Stimulated activated CD4-positive, alpha-beta T cell treated with anti-CD3 and anti-CD28 coated beads, Interleukin-15, amount 100 ng/mL, for 24 hours (primary cell): ENCODE measurements around the gene PLXND1.
A peak's percentile ranks its signal among the peaks of the same experiment; 100 is the strongest.
"Not testable (repeated sequence)": the region's sequence is repeated elsewhere in the genome, so short reads cannot be mapped to it uniquely, and the experiment has no call there.

ENCODE experiments used
- DNase-seq: peaks from one replicate; pipeline ENCODE4 v3.0.0-alpha.2; 2020

The PLXND1 gene

GRCh38 chr3:129560911-129561594, 45.4 kb downstream of the PLXND1 start:
- DNase-seq, result no peak

GRCh38 chr3:129560269-129560787, 46.1 kb downstream of the PLXND1 start:
- no peak for DNase-seq

DNA sequence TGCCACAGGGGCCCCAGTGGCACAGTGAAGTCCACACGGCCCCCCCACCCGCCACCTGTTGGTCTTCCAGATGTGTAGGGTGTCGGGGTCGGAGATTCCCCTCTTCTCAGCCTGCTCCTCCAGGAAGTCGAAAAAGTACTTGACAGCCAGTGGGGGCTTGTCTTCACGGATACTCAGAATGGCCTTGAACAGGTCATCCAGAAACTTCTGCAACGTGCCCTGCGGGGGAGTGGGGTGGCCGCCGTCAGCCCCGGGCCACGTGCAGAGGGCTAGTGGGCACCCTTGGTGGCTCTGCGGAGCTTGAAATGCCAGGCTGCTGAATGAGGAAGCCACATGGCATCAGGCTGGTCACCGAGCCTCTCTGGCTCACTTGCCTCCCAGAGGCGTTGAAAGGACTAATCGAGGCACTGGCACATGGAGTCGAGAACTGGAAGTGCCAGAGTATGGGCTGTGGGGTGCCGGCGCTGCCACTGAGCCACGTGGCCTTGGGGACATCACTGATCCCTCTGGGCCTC, 46.9 kb downstream of the PLXND1 start:
- no peak for DNase-seq

GRCh38 chr3:129558772-129559564, 47.5 kb downstream of the PLXND1 start:
- DNase-seq, result no peak

GRCh38 chr3:129558081-129558771, 48.2 kb downstream of the PLXND1 start:
- DNase-seq, result no peak

DNA sequence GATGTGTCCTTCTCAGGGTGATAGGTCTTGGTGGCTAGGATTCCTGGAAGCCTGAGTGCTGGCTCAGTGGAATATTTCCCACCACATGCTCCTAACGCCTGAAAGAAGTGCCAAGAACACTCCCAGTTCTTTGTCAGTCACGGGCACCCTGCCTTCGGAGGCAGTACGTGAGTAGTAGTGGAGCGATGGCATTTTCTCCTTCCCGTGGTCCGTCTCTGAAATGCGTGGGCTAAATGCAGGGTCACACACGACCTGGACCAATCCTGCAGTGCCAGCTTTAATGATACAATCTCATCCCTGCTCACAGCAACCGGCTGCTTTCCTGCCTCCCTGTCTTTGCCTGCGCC, 49.0 kb downstream of the PLXND1 start:
- DNase-seq, result no peak

DNA sequence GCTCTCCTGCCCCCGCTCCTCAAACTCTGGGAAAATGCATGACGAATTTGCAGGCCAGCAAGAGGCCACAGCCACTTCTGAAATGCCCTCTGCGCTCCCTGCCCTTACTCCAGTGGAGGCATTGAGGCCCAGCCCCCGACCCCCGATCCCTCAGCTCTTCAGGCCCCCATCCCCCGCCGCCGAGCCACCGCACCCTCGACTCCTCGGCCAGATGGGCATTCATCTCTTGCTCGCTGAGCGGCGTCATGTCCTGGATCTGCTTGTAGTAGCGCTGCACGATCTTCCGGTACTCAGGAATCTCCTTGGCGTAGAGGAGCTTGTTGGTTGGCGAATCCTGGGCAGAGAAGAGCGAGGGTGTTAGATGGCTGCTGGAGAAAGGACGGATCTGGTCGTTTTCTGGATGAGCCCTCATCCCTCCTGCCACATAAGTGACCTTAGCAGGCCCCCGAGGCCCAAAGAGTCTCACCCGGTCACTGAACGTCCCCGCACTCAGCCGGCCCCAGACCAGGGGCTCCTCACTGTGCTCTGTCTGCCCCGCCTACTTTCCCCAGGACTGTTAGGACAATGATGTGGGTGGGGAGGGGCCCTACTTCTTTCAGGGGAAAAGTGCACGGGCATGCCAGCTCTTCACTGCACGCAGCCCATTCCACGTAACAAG, 49.5 kb downstream of the PLXND1 start:
- DNase-seq, result no peak

GRCh38 chr3:129556358-129556695, 50.1 kb downstream of the PLXND1 start:
- DNase-seq, result no peak

DNA sequence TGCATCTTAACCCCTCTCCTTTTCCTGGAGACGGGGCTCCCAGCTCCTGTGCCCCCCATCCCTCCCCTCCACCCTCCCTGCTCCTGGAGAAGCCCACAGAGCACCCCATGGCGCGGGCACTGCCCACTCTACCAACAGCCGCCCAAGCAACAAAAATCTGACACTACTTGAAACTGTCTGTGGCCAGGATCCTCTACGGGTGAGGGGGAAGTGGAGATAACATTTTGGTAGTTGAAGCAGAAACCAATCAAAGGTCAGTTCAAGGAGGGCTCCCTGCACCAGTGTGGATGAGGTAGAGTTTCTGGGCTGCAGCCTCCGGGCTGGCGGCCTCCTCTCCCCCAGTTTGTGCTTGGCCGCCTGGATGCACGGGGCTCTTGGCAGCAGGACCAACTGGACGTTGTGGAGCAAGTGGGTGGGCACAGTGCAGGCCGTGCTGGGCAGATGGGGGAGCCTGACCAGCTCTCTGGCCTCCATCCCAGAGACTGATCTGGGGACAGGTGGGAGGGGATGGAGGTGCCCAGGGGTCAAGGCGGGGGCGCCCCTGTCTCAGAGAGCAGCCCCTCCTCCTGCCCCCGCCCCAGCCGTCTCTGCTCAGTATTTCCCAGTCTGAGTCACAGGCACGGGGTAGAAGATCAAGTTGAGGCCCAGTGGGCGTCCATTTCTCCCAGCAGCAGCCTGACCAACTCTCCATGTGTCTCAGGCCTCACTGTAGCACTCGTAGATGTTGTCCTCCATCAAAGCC, 50.7 kb downstream of the PLXND1 start:
- DNase-seq, result no peak

DNA sequence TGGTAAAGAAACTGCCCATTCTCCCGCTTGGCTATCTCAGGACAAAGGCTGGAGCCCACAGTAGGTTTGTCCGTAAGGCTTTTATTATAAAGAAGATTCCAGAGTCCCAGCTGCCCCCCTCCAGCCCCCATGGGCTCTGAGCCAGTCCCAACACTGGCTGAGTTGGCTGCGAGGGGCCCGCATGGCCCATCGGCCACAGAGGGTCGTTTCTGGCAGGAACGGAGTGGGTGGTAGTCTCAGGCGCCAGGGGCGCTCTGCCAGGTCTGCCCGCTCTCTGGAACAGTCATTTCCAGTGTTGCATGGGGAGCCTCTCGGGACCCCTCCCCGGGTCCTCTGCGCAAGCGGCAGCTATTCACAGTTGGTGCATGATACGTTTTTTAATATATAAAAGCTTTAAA, 51.3 kb downstream of the PLXND1 start:
- DNase-seq, result no peak

DNA sequence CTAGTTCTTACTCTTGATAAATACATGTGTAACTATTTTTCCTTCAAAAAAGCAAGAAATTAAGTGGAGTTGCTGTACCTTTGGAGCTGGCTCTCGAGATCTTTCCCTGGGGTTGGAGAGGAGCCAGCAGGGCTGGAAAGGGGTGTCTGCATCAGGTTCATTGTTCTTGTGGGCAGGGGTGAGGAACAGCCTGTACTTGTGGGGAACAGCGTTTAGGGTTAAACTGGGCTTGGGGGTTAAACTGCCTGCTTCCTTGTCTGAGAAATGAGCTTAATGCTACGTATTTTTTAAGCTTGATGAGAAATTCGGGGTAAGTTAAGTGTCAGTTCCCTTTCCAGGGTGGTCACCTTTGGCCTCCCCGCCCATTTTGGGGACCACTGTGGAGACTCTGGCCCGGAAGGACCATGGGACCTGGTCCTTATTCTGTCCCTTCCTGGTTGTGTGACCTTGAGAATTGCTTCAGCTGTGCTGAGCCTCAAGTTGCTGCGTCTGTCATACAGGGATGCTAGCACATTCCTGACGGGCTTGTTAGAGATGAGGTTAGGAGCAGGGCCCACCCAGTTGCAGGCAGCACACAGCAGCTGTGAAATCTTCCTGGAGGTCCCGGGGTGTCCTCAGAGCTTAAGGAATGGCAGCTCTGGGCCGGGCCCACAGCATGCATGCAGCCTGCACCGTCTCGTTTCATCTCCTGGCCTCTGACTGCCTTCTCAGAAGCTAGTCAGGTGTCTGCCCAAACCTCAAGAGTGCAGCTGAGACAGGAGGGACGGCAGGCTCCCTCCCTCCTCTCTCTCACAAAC, 51.9 kb downstream of the PLXND1 start:
- no peak for DNase-seq

DNA sequence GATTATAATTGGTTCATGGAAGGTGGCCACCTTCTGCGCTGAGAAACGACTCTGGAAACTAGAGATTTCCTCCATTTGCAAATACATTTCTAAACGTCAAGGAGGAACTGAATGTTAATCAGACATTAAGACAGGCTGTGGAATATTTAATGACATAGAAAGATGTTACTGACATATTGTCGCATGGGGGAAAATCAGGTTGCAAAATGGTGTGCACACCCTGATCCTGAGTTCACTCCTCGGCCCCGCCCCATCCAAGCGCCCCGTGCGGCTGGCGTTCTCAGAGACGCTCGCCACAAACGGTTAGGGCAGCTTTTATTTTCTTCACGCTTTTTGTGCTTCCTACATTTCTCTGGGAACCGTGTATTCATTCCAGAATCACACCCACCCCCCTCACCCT, 52.8 kb downstream of the PLXND1 start:
- peak; percentile 30 for DNase-seq

GRCh38 chr3:129553171-129553570, 53.3 kb downstream of the PLXND1 start:
- no peak for DNase-seq

GRCh38 chr3:129552287-129553050, 54.0 kb downstream of the PLXND1 start:
- no peak for DNase-seq

- DNase-seq, result no peak
These were observed 56.7 kb downstream of the PLXND1 start for GRCh38 chr3:129549805-129550204.

DNA sequence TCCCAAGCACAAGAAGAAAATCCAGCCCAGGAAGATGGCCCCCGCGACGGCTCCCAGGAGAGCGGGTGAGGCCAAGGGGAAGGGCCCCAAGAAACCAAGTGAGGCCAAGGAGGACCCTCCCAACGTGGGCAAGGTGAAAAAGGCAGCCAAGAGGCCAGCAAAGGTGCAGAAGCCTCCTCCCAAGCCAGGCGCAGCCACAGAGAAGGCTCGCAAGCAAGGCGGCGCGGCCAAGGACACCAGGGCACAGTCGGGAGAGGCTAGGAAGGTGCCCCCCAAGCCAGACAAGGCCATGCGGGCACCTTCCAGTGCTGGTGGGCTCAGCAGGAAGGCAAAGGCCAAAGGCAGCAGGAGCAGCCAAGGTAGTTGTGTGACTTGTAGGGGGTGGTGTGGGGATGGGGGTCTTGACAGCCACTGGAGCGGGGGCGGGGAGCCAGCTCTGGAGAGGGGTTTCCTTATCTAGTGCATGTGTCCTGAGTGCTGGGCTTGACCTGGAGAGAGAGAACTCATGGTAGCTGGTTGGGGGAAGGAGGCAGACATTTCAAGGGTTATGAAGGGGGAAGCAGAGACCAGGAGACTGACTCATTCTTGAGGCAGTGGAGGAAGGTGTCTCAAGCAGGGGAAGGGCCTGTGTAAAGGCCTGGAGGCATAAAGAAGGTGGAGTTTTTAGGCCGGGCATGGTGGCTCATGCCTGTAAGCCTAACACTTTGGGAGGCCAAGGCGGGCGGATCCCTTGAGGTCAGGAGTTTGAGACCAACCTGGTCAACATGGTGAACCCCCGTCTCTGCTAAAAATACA, 57.3 kb downstream of the PLXND1 start:
- no peak for DNase-seq

DNA sequence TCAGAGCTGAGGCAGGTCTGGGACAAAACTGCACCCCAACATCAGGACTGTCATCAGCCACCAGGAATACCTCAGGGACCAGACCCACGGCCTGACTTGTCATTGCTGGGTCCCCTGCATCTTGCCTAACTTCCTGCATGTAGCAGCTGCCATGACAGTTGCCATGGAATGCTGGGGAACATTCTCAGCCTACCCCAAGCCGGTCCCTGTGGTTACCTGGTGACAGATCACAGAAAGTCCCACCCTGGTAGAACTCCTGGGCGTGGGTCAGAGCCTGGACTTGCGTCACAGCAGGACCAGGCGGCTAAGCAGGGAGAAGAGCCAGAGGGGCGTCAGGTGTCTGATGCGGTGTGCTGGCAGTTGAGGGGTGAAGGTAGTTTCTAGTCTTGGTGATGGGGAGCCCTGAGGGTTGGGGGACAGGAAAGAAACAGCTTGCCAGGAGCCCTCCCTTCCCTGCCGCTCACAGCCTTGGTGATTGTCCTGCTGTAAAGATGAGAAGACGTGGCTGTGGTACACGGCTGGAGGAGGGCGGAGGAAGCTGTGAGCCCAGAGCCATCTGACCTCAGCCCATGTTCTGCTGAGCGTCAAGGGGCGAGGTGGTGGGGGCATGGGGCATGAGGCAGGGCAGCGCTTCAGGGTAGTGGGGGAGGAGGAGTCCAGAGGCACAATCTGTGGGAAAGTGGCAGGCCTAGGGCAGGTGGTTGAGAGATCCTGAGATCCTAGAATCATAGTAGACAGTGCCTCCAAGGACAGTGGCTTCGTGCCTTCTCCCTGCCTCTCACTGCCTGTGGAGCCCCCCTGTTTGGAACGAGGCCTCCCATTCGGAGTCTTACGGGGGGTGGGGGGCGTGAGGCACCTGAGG, 58.1 kb downstream of the PLXND1 start:
- DNase-seq, result no peak

DNA sequence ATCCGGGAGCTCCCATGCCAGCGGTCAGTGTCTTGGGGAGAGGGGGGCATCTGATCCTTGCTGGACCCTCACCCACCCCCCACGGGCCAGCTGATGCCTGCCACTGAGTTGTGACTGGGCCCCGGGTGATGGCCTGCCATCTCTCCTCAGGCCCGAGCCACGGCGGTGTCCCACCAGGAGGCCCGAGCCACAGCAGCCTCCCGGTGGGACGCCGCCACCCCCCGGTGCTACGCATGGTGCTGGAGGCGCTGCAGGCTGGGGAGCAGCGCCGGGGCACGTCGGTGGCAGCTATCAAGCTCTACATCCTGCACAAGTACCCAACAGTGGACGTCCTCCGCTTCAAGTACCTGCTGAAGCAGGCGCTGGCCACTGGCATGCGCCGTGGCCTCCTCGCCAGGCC, 59.2 kb downstream of the PLXND1 start:
- no peak for DNase-seq

DNA sequence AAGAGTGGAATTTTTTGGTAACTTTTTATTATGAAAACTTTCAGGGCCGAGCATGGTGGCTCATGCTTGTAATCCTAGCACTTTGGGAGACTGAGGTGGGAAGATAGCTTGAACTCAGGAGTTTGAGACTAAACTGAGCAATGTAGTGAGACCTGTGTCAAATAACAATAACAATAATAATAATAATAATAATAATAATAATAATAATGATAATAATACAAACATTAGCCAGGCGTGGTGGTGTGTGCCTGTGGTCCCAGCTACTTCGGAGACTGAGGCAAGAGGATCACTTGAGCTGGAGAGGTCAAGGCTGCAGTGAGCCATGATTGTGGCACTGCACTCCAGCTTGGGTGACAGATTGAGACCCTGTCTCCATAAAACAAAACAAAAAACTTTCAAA, 60.5 kb downstream of the PLXND1 start:
- DNase-seq, result not testable (repeated sequence)
